Fibroblast of pulmonary artery (primary cell): ENCODE data around the gene NUMB.

Experiments
- DNase-seq: peaks from one replicate; pipeline ENCODE4 v3.0.0-alpha.2; 2010; ENCODE audit warnings: low read depth
- H3K4me3 ChIP-seq: replicated peaks from 2 replicates; pipeline ENCODE4 v1.5.1; 2011; ENCODE audit warnings: low read depth, mild to moderate bottlenecking, control low read depth, low read length, moderate library complexity
- CTCF ChIP-seq: IDR thresholded peaks from 2 replicates; pipeline ENCODE4 v1.5.1; 2011; ENCODE audit warnings: mild to moderate bottlenecking, control low read depth, low read length, inconsistent platforms; ENCODE audit errors: missing control alignments

Gene NUMB

GRCh38 chr14:73474952-73475351 is 16.6 kb upstream of the NUMB start:
- no peak for DNase-seq
- TF ChIP-seq CTCF, result no peak
- no peak overlapping the region for H3K4me3 ChIP-seq

- no peak overlapping the region for H3K4me3 ChIP-seq
Observed at GRCh38 chr14:73472185-73473114, 14.1 kb upstream of the NUMB start.

GRCh38 chr14:73471582-73472184 is 13.3 kb upstream of the NUMB start:
- no peak for TF ChIP-seq CTCF
- DNase-seq, result no peak
- H3K4me3 ChIP-seq, result no peak overlapping the region

More at GRCh38 chr14:73472185-73473114, 14.1 kb upstream of the NUMB start:
- TF ChIP-seq CTCF, result peak; percentile 69
- DNase-seq, result peak; percentile 87

GRCh38 chr14:73468828-73469375 is 10.6 kb upstream of the NUMB start:
- TF ChIP-seq CTCF, result no peak
- no peak for DNase-seq
- no peak overlapping the region for H3K4me3 ChIP-seq

- no peak overlapping the region for H3K4me3 ChIP-seq
- no peak for TF ChIP-seq CTCF
- no peak for DNase-seq
Observed at GRCh38 chr14:73467800-73468199, 9.5 kb upstream of the NUMB start.

- TF ChIP-seq CTCF, result no peak
- peak; percentile 66 for DNase-seq
- no peak overlapping the region for H3K4me3 ChIP-seq
Observed at GRCh38 chr14:73467377-73467776, 9.0 kb upstream of the NUMB start.
